GM18505 (cell line): ENCODE measurements around the gene SPECC1L.

Experiments used
- ATAC-seq: cut with Tn5 transposase; IDR thresholded peaks from one replicate; pipeline ENCODE4 v1.9.1; 2021; ENCODE audit not compliant: unreplicated experiment
- POLR2A ChIP-seq: IDR thresholded peaks from 4 replicates; pipeline ENCODE4 v1.6.1; 2011; ENCODE audit warnings: borderline replicate concordance; ENCODE audit not compliant: insufficient read depth, insufficient read length; ENCODE audit errors: extremely low read depth

The SPECC1L gene

DNA sequence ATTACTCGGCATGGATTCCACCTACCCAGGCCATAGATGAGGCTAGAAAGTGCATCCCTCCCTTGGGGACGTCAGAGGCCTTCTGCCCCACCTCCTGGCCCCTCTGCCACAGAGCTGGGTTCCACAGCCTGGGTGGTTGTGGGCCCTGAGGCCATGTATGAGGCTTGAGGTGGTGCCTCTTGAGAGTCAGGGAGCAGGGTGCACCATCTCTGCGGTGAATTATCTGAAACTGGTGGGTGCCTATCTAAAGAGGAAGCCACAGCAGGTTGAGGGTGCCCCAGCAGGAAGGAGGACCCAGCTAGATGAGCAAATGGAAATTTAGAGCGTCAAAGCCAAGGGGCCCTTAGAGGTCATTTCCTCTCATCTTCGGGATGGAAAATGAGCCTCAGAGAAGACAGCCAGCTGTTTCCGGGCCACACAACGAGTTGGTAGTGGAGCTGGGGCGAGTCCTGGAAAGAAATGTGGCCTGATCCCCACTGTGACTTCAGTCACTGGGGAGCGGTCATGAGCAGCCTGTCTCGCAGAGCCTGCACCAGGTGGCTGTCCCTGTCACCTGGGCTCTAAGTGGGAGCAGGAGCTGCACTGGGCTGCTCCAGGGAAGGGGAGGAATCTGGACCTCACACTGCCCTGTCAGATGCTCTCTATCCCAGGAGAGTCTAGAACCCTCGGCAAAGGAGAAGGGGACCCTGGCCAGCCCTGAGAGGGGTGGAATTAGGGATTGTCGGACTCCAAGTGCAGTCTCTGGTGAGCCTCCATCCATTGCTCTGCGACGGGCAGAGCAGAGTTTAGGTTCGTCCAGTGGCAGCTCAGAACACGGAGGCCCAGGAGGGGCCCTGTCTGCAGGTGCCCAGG, 164.1 kb downstream of the SPECC1L start:
- TF ChIP-seq POLR2A: no peak
- ATAC-seq: peak; percentile 44

DNA sequence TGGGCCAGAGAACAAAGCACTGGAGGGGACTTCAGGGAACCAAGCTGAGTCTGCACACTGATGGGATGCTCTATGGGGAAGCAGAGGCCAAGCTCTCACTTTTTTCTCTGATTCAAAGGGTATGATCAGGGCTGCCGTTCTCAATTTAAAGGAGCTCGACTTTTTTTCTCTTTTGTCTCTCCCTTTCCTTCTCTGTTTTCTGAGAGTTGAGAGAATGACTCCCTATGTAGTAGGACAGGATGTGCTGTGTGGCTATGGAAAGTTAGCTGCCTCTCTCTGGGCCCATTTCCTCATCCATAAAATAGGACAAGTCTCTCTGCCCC, 164.7 kb downstream of the SPECC1L start:
- ATAC-seq: no peak
- no peak for TF ChIP-seq POLR2A

- ATAC-seq: no peak
- no peak for TF ChIP-seq POLR2A
Measured at GRCh38 chr22:24435861-24436371, 165.3 kb downstream of the SPECC1L start.

DNA sequence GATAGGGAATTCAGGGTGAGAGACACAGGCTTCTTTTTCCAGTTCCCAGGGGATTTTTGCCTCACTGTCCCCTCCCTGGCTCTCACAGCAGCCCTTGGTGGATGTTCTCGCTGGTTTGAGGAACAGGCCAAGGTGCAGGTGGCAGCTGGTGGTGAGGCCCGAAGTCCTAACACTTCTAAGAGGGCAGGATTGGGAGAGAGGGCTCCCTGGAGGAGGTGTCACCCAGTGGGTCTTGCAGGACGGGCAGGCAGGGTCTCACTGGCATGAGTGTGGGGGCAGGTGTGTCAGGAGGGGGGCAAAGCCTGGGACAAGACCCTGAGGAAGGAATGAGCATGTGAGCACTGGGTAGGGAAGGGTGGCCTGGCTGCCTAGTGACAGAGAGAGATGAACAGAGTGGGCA, 165.9 kb downstream of the SPECC1L start:
- no peak for ATAC-seq

GRCh38 chr22:24437091-24437490, 166.5 kb downstream of the SPECC1L start:
- TF ChIP-seq POLR2A: no peak
- no peak for ATAC-seq

More for the DNA sequence above, 165.9 kb downstream of the SPECC1L start:
- no peak for TF ChIP-seq POLR2A

DNA sequence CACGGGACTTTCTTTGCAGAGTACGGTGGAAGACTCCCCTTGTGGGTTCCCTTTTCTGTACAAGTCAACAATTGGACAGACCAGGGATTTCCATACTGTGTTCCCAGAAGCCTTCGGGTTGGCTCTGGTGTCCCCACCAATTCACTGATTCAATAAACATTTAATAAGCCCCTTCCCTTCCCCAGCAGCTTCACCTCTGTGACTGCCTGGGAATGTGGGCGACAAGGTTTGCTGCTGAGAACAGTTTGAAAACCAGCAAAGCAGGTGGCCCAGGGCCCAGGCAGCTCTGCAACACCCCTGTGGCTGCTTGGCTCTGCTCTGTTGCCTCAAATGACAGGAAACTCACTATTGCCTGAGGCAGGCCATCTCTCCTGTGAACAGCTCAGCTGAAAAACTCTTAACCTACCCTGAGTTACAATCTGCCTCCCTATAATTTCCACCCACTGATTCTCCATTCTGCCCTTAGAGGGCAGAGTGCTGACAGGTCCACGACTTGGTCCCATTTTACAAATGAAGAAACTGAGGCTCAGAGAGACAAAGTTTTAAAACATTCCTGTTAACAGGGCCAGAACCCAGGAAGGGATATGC, 167.2 kb downstream of the SPECC1L start:
- ATAC-seq: peak; percentile 27
- TF ChIP-seq POLR2A: no peak

GRCh38 chr22:24440270-24440717, 169.7 kb downstream of the SPECC1L start:
- TF ChIP-seq POLR2A: no peak
- no peak for ATAC-seq

GRCh38 chr22:24440718-24441405, 170.2 kb downstream of the SPECC1L start:
- no peak for TF ChIP-seq POLR2A
- no peak for ATAC-seq

GRCh38 chr22:24441406-24442351, 171.0 kb downstream of the SPECC1L start:
- ATAC-seq: no peak

GRCh38 chr22:24442352-24442744, 171.7 kb downstream of the SPECC1L start:
- ATAC-seq: no peak

More at GRCh38 chr22:24441406-24442351, 171.0 kb downstream of the SPECC1L start:
- no peak for TF ChIP-seq POLR2A

GRCh38 chr22:24443668-24444067, 173.0 kb downstream of the SPECC1L start:
- ATAC-seq: no peak
- TF ChIP-seq POLR2A: no peak

More at GRCh38 chr22:24442352-24442744, 171.7 kb downstream of the SPECC1L start:
- TF ChIP-seq POLR2A: no peak

GRCh38 chr22:24444251-24444650, 173.6 kb downstream of the SPECC1L start:
- no peak for TF ChIP-seq POLR2A
- ATAC-seq: no peak
